ENCODE results near the gene LRP2.
"Not testable (repeated sequence)": the region's sequence is repeated elsewhere in the genome, so short reads cannot be mapped to it uniquely, and the experiment has no call there.

LRP2 gene

GRCh38 chr2:169298007-169298406 lies 64.3 kb downstream of the LRP2 start:
- DNase-seq: no peak

- DNase-seq: peak; percentile 61
Observed at GRCh38 chr2:169294001-169294675, 68.2 kb downstream of the LRP2 start.

- DNase-seq: no peak
Observed at GRCh38 chr2:169291517-169291916, 70.8 kb downstream of the LRP2 start.

- no peak for DNase-seq
Observed at GRCh38 chr2:169290433-169290832, 71.9 kb downstream of the LRP2 start.

- DNase-seq: no peak
Observed at GRCh38 chr2:169287666-169288065, 74.7 kb downstream of the LRP2 start.

GRCh38 chr2:169286624-169287231 lies 75.6 kb downstream of the LRP2 start:
- DNase-seq: no peak

GRCh38 chr2:169285531-169286235 lies 76.7 kb downstream of the LRP2 start:
- DNase-seq: no peak

GRCh38 chr2:169280502-169280901 lies 81.8 kb downstream of the LRP2 start:
- no peak for DNase-seq

GRCh38 chr2:169275696-169276444 lies 86.5 kb downstream of the LRP2 start:
- peak; percentile 51 for DNase-seq

GRCh38 chr2:169272010-169272409 lies 90.3 kb downstream of the LRP2 start:
- DNase-seq: peak; percentile 9

- DNase-seq: not testable (repeated sequence)
Observed at GRCh38 chr2:169270574-169270973, 91.8 kb downstream of the LRP2 start.

GRCh38 chr2:169265591-169265990 lies 96.7 kb downstream of the LRP2 start:
- peak; percentile 34 for DNase-seq

- no peak for DNase-seq
Observed at GRCh38 chr2:169260846-169261642, 101.3 kb downstream of the LRP2 start.

GRCh38 chr2:169260246-169260645 lies 102.1 kb downstream of the LRP2 start:
- no peak for DNase-seq

- no peak for DNase-seq
Observed at GRCh38 chr2:169259402-169259801, 102.9 kb downstream of the LRP2 start.

- DNase-seq: no peak
Observed at GRCh38 chr2:169258045-169258601, 104.2 kb downstream of the LRP2 start.

- DNase-seq: no peak
Observed at GRCh38 chr2:169254774-169255173, 107.6 kb downstream of the LRP2 start.

- DNase-seq: no peak
Observed at GRCh38 chr2:169247211-169247610, 115.1 kb downstream of the LRP2 start.

GRCh38 chr2:169240405-169240804 lies 121.9 kb downstream of the LRP2 start:
- DNase-seq: no peak

- DNase-seq: no peak
Observed at GRCh38 chr2:169237939-169238338, 124.4 kb downstream of the LRP2 start.

- DNase-seq: peak; percentile 39
Observed at GRCh38 chr2:169237286-169237685, 125.0 kb downstream of the LRP2 start.

- DNase-seq: no peak
Observed at GRCh38 chr2:169232551-169233154, 129.7 kb downstream of the LRP2 start.

Measured in inflammatory macrophage treated with lipopolysaccharide for 4 hours (primary cell).